Ishikawa (cell line): ENCODE results near the gene FAM163B.

Experiments used
- CREB1 ChIP-seq: IDR thresholded peaks from 2 replicates; pipeline ENCODE4 v1.6.1; 2012; ENCODE audit warnings: low read depth
- TAF1 ChIP-seq: IDR thresholded peaks from 2 replicates; pipeline ENCODE4 v1.6.1; 2012; ENCODE audit warnings: low read depth, mild to moderate bottlenecking
- USF1 ChIP-seq: IDR thresholded peaks from 2 replicates; pipeline ENCODE4 v1.6.1; 2012

GRCh38 chr9:133599470-133600173, 9.6 kb downstream of the FAM163B start:
- TF ChIP-seq CREB1: no peak
- TF ChIP-seq TAF1: no peak
- TF ChIP-seq USF1: no peak
